Stomach (tissue), 4 donors: ENCODE data around the gene ARPC1A.

Source experiments
- EP300 ChIP-seq: sonication (generic); formaldehyde crosslinking; IDR thresholded peaks from one replicate; pipeline ENCODE4 v1.6.1; 2017; ENCODE audit warnings: antibody characterized with exemption
- POLR2A ChIP-seq, 4 donors: fragments of 450-650 bp; IDR thresholded peaks; one replicate each; pipeline ENCODE4 v1.6.1; 2016; ENCODE audit warnings: antibody characterized with exemption in 4 of 4, control low read depth in 2 of 4, mild to moderate bottlenecking in 1 of 4, moderate library complexity in 1 of 4
- POLR2AphosphoS5 ChIP-seq, 3 donors: sonication (generic); formaldehyde crosslinking; IDR thresholded peaks; one replicate each; pipeline ENCODE4 v1.6.1; 2016; ENCODE audit warnings: antibody characterized with exemption in 3 of 3
- TF ChIP-seq, protein P1 (sequence below), 7 experiments: fragments of 450-650 bp in 4 of 7; fragments of 200-600 bp in 3 of 7; sonication (generic) in 3 of 7; IDR thresholded peaks; one replicate each; pipeline ENCODE4 v1.5.1; 2016 to 2019; ENCODE audit warnings: antibody characterized with exemption in 7 of 7, control low read depth in 2 of 7, mild to moderate bottlenecking in 1 of 7

DNA sequence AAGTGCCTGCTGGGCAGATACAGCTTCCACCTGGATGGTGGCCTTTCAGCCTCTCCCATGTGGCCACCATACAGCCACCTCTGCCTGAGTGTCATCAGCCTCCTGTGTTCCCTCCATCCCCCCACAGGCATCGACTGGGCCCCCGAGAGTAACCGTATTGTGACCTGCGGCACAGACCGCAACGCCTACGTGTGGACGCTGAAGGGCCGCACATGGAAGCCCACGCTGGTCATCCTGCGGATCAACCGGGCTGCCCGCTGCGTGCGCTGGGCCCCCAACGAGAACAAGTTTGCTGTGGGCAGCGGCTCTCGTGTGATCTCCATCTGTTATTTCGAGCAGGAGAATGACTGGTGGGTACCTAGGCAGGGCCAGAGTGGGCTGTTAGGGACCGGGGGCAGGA is 62.2 kb downstream of the ARPC1A start:
- TF ChIP-seq, protein P1, sequence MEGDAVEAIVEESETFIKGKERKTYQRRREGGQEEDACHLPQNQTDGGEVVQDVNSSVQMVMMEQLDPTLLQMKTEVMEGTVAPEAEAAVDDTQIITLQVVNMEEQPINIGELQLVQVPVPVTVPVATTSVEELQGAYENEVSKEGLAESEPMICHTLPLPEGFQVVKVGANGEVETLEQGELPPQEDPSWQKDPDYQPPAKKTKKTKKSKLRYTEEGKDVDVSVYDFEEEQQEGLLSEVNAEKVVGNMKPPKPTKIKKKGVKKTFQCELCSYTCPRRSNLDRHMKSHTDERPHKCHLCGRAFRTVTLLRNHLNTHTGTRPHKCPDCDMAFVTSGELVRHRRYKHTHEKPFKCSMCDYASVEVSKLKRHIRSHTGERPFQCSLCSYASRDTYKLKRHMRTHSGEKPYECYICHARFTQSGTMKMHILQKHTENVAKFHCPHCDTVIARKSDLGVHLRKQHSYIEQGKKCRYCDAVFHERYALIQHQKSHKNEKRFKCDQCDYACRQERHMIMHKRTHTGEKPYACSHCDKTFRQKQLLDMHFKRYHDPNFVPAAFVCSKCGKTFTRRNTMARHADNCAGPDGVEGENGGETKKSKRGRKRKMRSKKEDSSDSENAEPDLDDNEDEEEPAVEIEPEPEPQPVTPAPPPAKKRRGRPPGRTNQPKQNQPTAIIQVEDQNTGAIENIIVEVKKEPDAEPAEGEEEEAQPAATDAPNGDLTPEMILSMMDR (IDR thresholded peaks at IDR 0.05), result no peak
- no peak for TF ChIP-seq EP300
- no peak for TF ChIP-seq POLR2A (IDR thresholded peaks at IDR 0.05)
- no peak for TF ChIP-seq POLR2AphosphoS5 (IDR thresholded peaks at IDR 0.05)
